ENCODE measurements around the gene IL6R.

DNA sequence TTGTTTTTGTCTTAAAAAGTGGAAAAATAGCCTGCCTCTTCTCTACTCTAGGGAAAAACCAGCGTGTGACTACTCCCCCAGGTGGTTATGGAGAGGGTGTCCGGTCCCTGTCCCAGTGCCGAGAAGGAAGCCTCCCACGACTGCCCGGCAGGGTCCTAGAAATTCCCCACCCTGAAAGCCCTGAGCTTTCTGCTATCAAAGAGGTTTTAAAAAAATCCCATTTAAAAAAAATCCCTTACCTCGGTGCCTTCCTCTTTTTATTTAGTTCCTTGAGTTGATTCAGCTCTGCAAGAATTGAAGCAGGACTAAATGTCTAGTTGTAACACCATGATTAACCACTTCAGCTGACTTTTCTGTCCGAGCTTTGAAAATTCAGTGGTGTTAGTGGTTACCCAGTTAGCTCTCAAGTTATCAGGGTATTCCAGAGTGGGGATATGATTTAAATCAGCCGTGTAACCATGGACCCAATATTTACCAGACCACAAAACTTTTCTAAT is 61.8 kb downstream of the IL6R start:
- TF ChIP-seq, protein P1, sequence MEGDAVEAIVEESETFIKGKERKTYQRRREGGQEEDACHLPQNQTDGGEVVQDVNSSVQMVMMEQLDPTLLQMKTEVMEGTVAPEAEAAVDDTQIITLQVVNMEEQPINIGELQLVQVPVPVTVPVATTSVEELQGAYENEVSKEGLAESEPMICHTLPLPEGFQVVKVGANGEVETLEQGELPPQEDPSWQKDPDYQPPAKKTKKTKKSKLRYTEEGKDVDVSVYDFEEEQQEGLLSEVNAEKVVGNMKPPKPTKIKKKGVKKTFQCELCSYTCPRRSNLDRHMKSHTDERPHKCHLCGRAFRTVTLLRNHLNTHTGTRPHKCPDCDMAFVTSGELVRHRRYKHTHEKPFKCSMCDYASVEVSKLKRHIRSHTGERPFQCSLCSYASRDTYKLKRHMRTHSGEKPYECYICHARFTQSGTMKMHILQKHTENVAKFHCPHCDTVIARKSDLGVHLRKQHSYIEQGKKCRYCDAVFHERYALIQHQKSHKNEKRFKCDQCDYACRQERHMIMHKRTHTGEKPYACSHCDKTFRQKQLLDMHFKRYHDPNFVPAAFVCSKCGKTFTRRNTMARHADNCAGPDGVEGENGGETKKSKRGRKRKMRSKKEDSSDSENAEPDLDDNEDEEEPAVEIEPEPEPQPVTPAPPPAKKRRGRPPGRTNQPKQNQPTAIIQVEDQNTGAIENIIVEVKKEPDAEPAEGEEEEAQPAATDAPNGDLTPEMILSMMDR (IDR thresholded peaks at IDR 0.05): peak in 1 of 7 experiments; percentile 6
- TF ChIP-seq EP300 (IDR thresholded peaks at IDR 0.05) (no peak), POLR2A (IDR thresholded peaks at IDR 0.05) (no peak)
